Muscle layer of duodenum (tissue), 2 donors: Measurements from ENCODE around the gene YWHAH.

Experiments used
- H3K27ac ChIP-seq: one replicate; pipeline ENCODE4 v1.7.0; 2013; ENCODE audit warnings: mild to moderate bottlenecking, low read length
- H3K27me3 ChIP-seq: one replicate; pipeline ENCODE4 v1.7.0; 2013; ENCODE audit warnings: low read depth, mild to moderate bottlenecking, control low read depth, low read length
- H3K36me3 ChIP-seq, 2 donors: one replicate each; pipeline ENCODE4 v1.7.0; 2013; ENCODE audit warnings: low read length in 2 of 2, control low read depth in 1 of 2, mild to moderate bottlenecking in 1 of 2; ENCODE audit not compliant: insufficient read depth in 2 of 2, control insufficient read depth in 1 of 2
- H3K4me1 ChIP-seq, 2 donors: one replicate each; pipeline ENCODE4 v1.7.0; 2013; ENCODE audit warnings: low read length in 2 of 2, mild to moderate bottlenecking in 2 of 2, control low read depth in 1 of 2, moderate library complexity in 1 of 2; ENCODE audit not compliant: insufficient read depth in 2 of 2, control insufficient read depth in 1 of 2
- H3K4me3 ChIP-seq, 2 donors: one replicate each; pipeline ENCODE4 v1.7.0; 2013; ENCODE audit warnings: low read length in 2 of 2, low read depth in 1 of 2, mild to moderate bottlenecking in 1 of 2
- H3K9me3 ChIP-seq, 2 donors: one replicate each; pipeline ENCODE4 v1.7.0; 2013; ENCODE audit warnings: low read length in 2 of 2, control low read depth in 1 of 2, mild to moderate bottlenecking in 1 of 2; ENCODE audit not compliant: control insufficient read depth in 1 of 2
- donor health status: healthy.

YWHAH gene

GRCh38 chr22:31987218-31987617, 42.9 kb downstream of the YWHAH start:
- no peak overlapping the region for H3K4me3 ChIP-seq
- H3K27ac ChIP-seq, result no peak overlapping the region
- H3K9me3 ChIP-seq, result no peaks in the 10 kb centered on the region
- no peaks in the 10 kb centered on the region for H3K27me3 ChIP-seq
- no peaks in the 10 kb centered on the region for H3K36me3 ChIP-seq
- H3K4me1 ChIP-seq, result no peaks in the 10 kb centered on the region

GRCh38 chr22:31991102-31991839, 46.9 kb downstream of the YWHAH start:
- Histone ChIP-seq H3K4me1 (peaks cover 0 to 3% of the 10 kb centered on the region in 2 donors), H3K36me3 (no peaks in the 10 kb centered on the region), H3K9me3 (no peaks in the 10 kb centered on the region), H3K27me3 (no peaks in the 10 kb centered on the region), H3K27ac (no peak overlapping the region), H3K4me3 (no peak overlapping the region)

- Histone ChIP-seq H3K9me3 (no peaks in the 10 kb centered on the region), H3K27ac (no peak overlapping the region), H3K36me3 (no peaks in the 10 kb centered on the region), H3K27me3 (no peaks in the 10 kb centered on the region), H3K4me3 (no peak overlapping the region), H3K4me1 (peaks cover 0 to 3% of the 10 kb centered on the region in 2 donors)
Observed at GRCh38 chr22:31995046-31995445, 50.7 kb downstream of the YWHAH start.

- no peaks in the 10 kb centered on the region for H3K9me3 ChIP-seq
- no peak overlapping the region for H3K4me3 ChIP-seq
- H3K27ac ChIP-seq, result no peak overlapping the region
- H3K36me3 ChIP-seq, result no peaks in the 10 kb centered on the region
- H3K4me1 ChIP-seq, result peaks cover 0 to 3% of the 10 kb centered on the region in 2 donors
- no peaks in the 10 kb centered on the region for H3K27me3 ChIP-seq
Observed at GRCh38 chr22:31995807-31996206, 51.5 kb downstream of the YWHAH start.

DNA sequence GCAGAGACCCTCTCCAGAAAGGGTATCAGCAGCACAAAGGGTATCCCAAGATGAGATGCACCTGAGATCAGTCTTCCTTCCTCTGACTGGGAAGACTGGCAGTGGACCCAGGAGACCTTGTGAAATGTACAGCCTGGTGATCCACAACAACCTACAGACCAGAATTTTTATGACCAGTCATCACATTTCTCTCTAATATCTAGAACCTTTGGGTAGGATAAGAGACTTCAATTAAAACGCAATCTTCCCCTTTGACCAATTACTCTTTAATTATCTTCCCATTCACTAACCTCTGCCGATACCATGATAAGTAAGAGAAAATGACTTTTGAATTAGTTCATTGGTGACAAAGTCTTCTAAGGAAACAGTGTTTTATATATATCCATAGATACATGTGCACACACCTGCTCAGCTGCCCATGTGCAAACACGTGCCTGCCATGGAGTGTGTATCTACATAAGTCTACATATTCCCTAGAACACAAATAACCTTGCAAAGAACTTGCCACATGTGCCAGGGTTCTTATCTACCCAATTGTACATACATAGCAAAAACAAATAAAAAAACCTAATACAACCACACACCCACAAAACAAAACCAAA, 54.5 kb downstream of the YWHAH start:
- Histone ChIP-seq H3K4me1 (peaks cover 0 to 3% of the 10 kb centered on the region in 2 donors), H3K4me3 (no peak overlapping the region), H3K27ac (no peak overlapping the region), H3K36me3 (no peaks in the 10 kb centered on the region), H3K27me3 (no peaks in the 10 kb centered on the region), H3K9me3 (no peaks in the 10 kb centered on the region)

DNA sequence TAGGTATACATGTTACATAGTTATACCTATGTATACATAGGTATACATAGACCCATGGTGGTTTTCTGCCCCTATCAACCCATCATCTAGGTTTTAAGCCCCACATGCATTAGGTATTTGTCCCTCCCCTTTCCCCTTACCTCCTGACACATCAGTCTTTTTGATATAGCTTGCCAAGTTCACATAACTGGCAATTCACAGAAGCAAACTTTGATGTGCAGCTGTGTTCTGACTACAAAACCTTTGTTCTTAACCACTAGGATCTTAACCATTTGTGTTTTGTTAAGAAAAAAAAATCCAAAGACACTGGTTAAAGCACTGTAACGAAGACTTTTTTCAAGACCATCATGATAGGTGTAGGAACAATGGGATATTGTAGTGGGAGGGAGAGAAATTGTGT, 55.8 kb downstream of the YWHAH start:
- H3K36me3 ChIP-seq, result no peaks in the 10 kb centered on the region
- H3K9me3 ChIP-seq, result no peaks in the 10 kb centered on the region
- no peak overlapping the region for H3K27ac ChIP-seq
- no peak overlapping the region for H3K4me3 ChIP-seq
- no peaks in the 10 kb centered on the region for H3K27me3 ChIP-seq
- peaks cover 0 to 3% of the 10 kb centered on the region in 2 donors for H3K4me1 ChIP-seq

GRCh38 chr22:32005453-32005852, 61.1 kb downstream of the YWHAH start:
- no peak overlapping the region for H3K4me3 ChIP-seq
- H3K27me3 ChIP-seq, result peaks cover 4% of the 10 kb centered on the region
- H3K9me3 ChIP-seq, result peaks cover 0 to 4% of the 10 kb centered on the region in 2 donors
- no peaks in the 10 kb centered on the region for H3K4me1 ChIP-seq
- no peaks in the 10 kb centered on the region for H3K36me3 ChIP-seq
- H3K27ac ChIP-seq, result no peak overlapping the region
